Neuronal stem cell (in vitro differentiated cells): ENCODE results near the gene PDZRN3.

ENCODE experiments used
- DNase-seq: peaks from one replicate; pipeline ENCODE4 v3.0.0-alpha.2; 2013; ENCODE audit warnings: low spot score
- H2AFZ ChIP-seq: one replicate; pipeline ENCODE4 v1.6.1; 2013; ENCODE audit warnings: mild to moderate bottlenecking, low read length, inconsistent platforms
- H2AK5ac ChIP-seq: 2 replicates; pipeline ENCODE4 v1.6.1; 2013; ENCODE audit warnings: low read depth, mild to moderate bottlenecking, inconsistent platforms, low read length, moderate library complexity, mixed read lengths
- H2BK120ac ChIP-seq: 2 replicates; pipeline ENCODE4 v1.6.1; 2013; ENCODE audit warnings: low read depth, mild to moderate bottlenecking, inconsistent platforms, low read length, moderate library complexity, mixed read lengths
- H2BK12ac ChIP-seq: one replicate; pipeline ENCODE4 v1.6.1; 2013; ENCODE audit warnings: low read length, inconsistent platforms
- H2BK15ac ChIP-seq: 2 replicates; pipeline ENCODE4 v1.6.1; 2013; ENCODE audit warnings: mild to moderate bottlenecking, low read length, inconsistent platforms, mixed read lengths
- H2BK5ac ChIP-seq: one replicate; pipeline ENCODE4 v1.6.1; 2013; ENCODE audit warnings: inconsistent platforms, mild to moderate bottlenecking, low read length, moderate library complexity
- H3K14ac ChIP-seq: one replicate; pipeline ENCODE4 v1.6.1; 2013; ENCODE audit warnings: low read length, inconsistent platforms
- H3K18ac ChIP-seq: 2 replicates; pipeline ENCODE4 v1.6.1; 2013; ENCODE audit warnings: low read length, inconsistent platforms
- H3K23ac ChIP-seq: 2 replicates; pipeline ENCODE4 v1.6.1; 2013; ENCODE audit warnings: low read depth, mild to moderate bottlenecking, mixed read lengths, low read length, inconsistent platforms; ENCODE audit not compliant: poor library complexity
- H3K27ac ChIP-seq: replicated peaks from 3 replicates; pipeline ENCODE4 v1.5.1; 2013; ENCODE audit warnings: low read length, inconsistent platforms
- H3K27me3 ChIP-seq, 3 experiments: 2 replicates each; pipeline ENCODE4 v1.6.1; 2013; ENCODE audit warnings: low read length in 3 of 3, mild to moderate bottlenecking in 2 of 3, inconsistent platforms in 1 of 3, low read depth in 1 of 3, mixed read lengths in 1 of 3, moderate library complexity in 1 of 3; ENCODE audit not compliant: control insufficient read depth in 3 of 3, insufficient read depth in 3 of 3
- H3K36me3 ChIP-seq, 2 donors: replicated peaks in 1 of 2; 2 replicates each; pipeline ENCODE4 v1.6.1; 2013; ENCODE audit warnings: low read length in 2 of 2; ENCODE audit not compliant: control insufficient read depth in 2 of 2, insufficient read depth in 2 of 2
- H3K4ac ChIP-seq: 2 replicates; pipeline ENCODE4 v1.6.1; 2013; ENCODE audit warnings: inconsistent platforms, mild to moderate bottlenecking, low read length, moderate library complexity
- H3K4me1 ChIP-seq, 2 donors: 1 replicate in 1 of 2; 2 replicates in 1 of 2; pipeline ENCODE4 v1.6.1; 2013; ENCODE audit warnings: low read length in 2 of 2, low read depth in 1 of 2; ENCODE audit not compliant: control insufficient read depth in 2 of 2, insufficient read depth in 1 of 2
- H3K4me2 ChIP-seq: one replicate; pipeline ENCODE4 v1.6.1; 2013; ENCODE audit warnings: mild to moderate bottlenecking, low read length, inconsistent platforms; ENCODE audit not compliant: insufficient read depth, poor library complexity, severe bottlenecking
- H3K4me3 ChIP-seq, 2 donors: 2 replicates each; pipeline ENCODE4 v1.5.1; 2013; ENCODE audit warnings: low read length in 2 of 2, mild to moderate bottlenecking in 2 of 2, inconsistent platforms in 1 of 2, moderate library complexity in 1 of 2
- H3K79me1 ChIP-seq: one replicate; pipeline ENCODE4 v1.6.1; 2013; ENCODE audit warnings: low read depth, mild to moderate bottlenecking, inconsistent platforms, low read length, moderate library complexity
- H3K9ac ChIP-seq: one replicate; pipeline ENCODE4 v1.6.1; 2013; ENCODE audit warnings: mild to moderate bottlenecking, low read depth, low read length, inconsistent platforms; ENCODE audit not compliant: poor library complexity
- H3K9me3 ChIP-seq, 2 donors: replicated peaks in 1 of 2; 2 replicates each; pipeline versions ENCODE3 to v1.6.1; 2013; ENCODE audit warnings: low read length in 2 of 2, mild to moderate bottlenecking in 2 of 2, inconsistent platforms in 1 of 2, low read depth in 1 of 2, mixed read lengths in 1 of 2, moderate library complexity in 1 of 2; ENCODE audit not compliant: control insufficient read depth in 2 of 2, insufficient read depth in 1 of 2
- H4K8ac ChIP-seq: one replicate; pipeline ENCODE4 v1.6.1; 2013; ENCODE audit warnings: low read depth, mild to moderate bottlenecking, inconsistent platforms, low read length, moderate library complexity
- H4K91ac ChIP-seq: one replicate; pipeline ENCODE4 v1.6.1; 2013; ENCODE audit warnings: low read length, low read depth, mild to moderate bottlenecking, inconsistent platforms; ENCODE audit not compliant: poor library complexity
- WGBS, 2 donors: extraction: QIAGEN DNeasy Blood & Tissue Kit; methylation state at CpG; one replicate each; pipeline ENCODE4 v1.1.7; 2013; ENCODE audit warnings: missing lambda C conversion rate in 2 of 2, mixed read lengths in 1 of 2; ENCODE audit not compliant: insufficient read length in 2 of 2, insufficient replicate concordance in 1 of 2; ENCODE audit errors: extremely low coverage in 2 of 2; 5-methylcytosine and 5-hydroxymethylcytosine counted together

Gene PDZRN3

DNA sequence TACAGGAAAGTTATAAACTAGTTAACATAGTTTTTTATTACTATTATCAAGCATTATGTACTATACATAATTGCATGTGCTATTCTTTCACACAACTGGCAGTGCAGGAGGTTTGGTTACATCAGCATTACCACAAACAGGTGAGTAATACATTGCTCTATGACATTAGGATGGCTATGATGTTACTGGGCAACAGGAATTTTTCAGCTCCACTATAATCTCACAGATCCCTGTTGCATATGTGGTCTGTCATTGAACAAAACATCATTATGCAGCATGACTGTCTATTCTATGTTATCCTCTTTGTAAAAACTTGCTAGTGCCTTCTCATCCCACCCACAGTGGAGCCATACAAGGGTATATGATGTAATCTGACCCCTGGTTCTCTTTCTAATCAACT is 36.5 kb upstream of the PDZRN3 start:
- Histone ChIP-seq H2AK5ac (no peak overlapping the region), H3K27ac (no peak overlapping the region), H3K14ac (no peak overlapping the region), H4K91ac (no peak overlapping the region), H2AFZ (no peak overlapping the region), H3K4me1 (no peaks in the 10 kb centered on the region), H2BK5ac (no peak overlapping the region), H3K79me1 (no peaks in the 10 kb centered on the region), H3K18ac (no peak overlapping the region), H3K9ac (no peak overlapping the region), H3K4me3 (no peak overlapping the region), H3K36me3 (no peaks in the 10 kb centered on the region), H3K4me2 (no peak overlapping the region), H4K8ac (no peak overlapping the region), H3K9me3 (no peaks in the 10 kb centered on the region), H3K4ac (no peak overlapping the region), H3K27me3 (no peaks in the 10 kb centered on the region), H2BK120ac (no peak overlapping the region), H2BK15ac (no peak overlapping the region), H3K23ac (no peak overlapping the region), H2BK12ac (no peak overlapping the region)
- no peak for DNase-seq

DNA sequence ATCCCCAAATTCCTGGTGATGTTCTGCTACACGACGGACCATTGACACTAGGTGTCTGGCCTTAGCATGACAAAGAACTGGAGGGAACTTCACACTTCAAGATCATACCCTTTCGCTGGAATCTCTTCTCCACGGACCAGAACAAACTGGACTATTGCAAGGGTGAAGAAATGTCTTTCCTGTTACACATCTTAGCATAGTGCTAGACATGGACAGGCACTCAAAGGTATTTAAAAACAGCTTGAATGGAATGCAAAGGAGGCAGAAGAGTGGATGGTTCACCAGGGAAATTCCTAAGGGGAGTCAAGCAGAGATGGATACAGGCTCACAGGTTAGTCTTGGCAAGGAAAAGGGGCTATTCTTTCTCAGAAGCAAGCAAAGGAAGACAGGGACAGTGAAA is 33.5 kb upstream of the PDZRN3 start:
- Histone ChIP-seq H3K4me3 (no peak overlapping the region), H3K9me3 (no peaks in the 10 kb centered on the region), H3K14ac (no peak overlapping the region), H3K4me1 (no peaks in the 10 kb centered on the region), H2BK15ac (no peak overlapping the region), H3K4me2 (no peak overlapping the region), H3K79me1 (no peaks in the 10 kb centered on the region), H3K27me3 (no peaks in the 10 kb centered on the region), H2AK5ac (no peak overlapping the region), H3K27ac (no peak overlapping the region), H3K23ac (no peak overlapping the region), H3K4ac (no peak overlapping the region), H3K9ac (no peak overlapping the region), H3K18ac (no peak overlapping the region), H4K91ac (no peak overlapping the region), H2AFZ (no peak overlapping the region), H2BK12ac (no peak overlapping the region), H2BK5ac (no peak overlapping the region), H4K8ac (no peak overlapping the region), H3K36me3 (no peaks in the 10 kb centered on the region), H2BK120ac (no peak overlapping the region)
- DNase-seq: no peak
- WGBS, 2 donors: no CpG with 5 or more reads among the region's 4 CpGs

DNA sequence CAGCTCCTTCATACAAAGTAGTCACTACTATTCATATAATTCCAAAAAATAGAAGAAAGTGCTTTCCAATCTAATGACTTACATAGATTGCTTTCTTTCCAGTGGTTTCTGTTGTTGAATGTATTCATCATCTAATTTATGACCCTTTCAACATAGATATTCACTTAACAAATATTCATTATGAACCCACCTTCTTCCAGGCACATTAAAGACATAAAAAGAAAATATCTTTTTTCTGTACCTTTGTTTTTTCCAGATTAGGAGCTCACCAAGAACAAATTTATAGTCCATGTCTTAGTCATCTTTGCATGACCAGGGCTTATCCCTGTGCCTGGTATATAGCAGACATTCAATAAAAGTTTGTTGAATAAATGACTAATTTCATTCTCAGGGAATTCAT is 32.4 kb upstream of the PDZRN3 start:
- Histone ChIP-seq H2BK120ac (no peak overlapping the region), H2BK5ac (no peak overlapping the region), H2AFZ (no peak overlapping the region), H3K9me3 (no peaks in the 10 kb centered on the region), H3K18ac (no peak overlapping the region), H3K4me1 (no peaks in the 10 kb centered on the region), H3K4ac (no peak overlapping the region), H3K14ac (no peak overlapping the region), H2AK5ac (no peak overlapping the region), H4K8ac (no peak overlapping the region), H3K4me3 (no peak overlapping the region), H3K79me1 (no peaks in the 10 kb centered on the region), H3K27me3 (no peaks in the 10 kb centered on the region), H2BK15ac (no peak overlapping the region), H3K23ac (no peak overlapping the region), H3K27ac (no peak overlapping the region), H4K91ac (no peak overlapping the region), H3K9ac (no peak overlapping the region), H3K36me3 (no peaks in the 10 kb centered on the region), H3K4me2 (no peak overlapping the region), H2BK12ac (no peak overlapping the region)
- no peak for DNase-seq

DNA sequence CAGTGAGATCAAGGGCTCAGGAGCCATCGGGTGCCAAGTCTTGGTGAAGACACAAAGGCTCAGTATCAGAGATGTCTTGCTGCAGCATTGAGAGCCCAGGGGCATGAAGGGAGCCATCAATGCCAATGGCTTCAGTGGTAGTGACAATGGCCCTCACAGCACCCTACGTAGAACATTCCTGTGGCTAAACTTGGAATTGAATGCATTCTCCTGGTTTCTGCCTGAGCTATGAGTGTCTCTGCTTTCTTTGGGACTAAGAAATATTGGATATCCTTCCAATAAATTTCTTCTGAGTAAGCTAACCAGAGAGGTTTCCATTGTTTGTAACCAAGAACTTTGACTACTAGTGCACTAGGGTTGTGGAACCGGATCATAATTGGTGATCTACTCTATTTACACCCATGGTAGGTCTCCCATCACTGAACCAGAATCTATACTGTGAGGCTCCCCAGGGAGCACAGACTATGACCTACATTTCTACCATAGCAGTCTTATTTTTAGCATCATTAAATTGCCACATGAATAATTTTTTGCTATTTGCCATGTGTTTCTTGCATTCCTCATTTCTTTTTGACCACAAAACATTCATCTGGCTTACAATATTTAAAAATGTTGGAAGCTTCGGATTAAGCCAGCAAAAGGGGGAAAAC is 31.6 kb upstream of the PDZRN3 start:
- H3K36me3 ChIP-seq: no peaks in the 10 kb centered on the region
- no peak overlapping the region for H3K4me3 ChIP-seq
- no peaks in the 10 kb centered on the region for H3K27me3 ChIP-seq
- H2BK12ac ChIP-seq: no peak overlapping the region
- H3K79me1 ChIP-seq: no peaks in the 10 kb centered on the region
- H2AFZ ChIP-seq: no peak overlapping the region
- H4K8ac ChIP-seq: no peak overlapping the region
- no peak overlapping the region for H4K91ac ChIP-seq
- no peak overlapping the region for H2BK120ac ChIP-seq
- H3K4ac ChIP-seq: no peak overlapping the region
- no CpG with 5 or more reads among the region's 4 CpGs for WGBS, 2 donors
- no peak overlapping the region for H3K14ac ChIP-seq
- no peak for DNase-seq
- H3K9ac ChIP-seq: no peak overlapping the region
- no peak overlapping the region for H3K4me2 ChIP-seq
- no peak overlapping the region for H2BK15ac ChIP-seq
- H2BK5ac ChIP-seq: no peak overlapping the region
- H3K18ac ChIP-seq: no peak overlapping the region
- H3K27ac ChIP-seq: no peak overlapping the region
- no peaks in the 10 kb centered on the region for H3K9me3 ChIP-seq
- no peak overlapping the region for H2AK5ac ChIP-seq
- no peak overlapping the region for H3K23ac ChIP-seq
- H3K4me1 ChIP-seq: no peaks in the 10 kb centered on the region
